HEK293 (cell line): ENCODE measurements around the gene ERI3.

Experiments
- BCL11A ChIP-seq: fragments of 450-650 bp; formaldehyde crosslinking; IDR thresholded peaks from 2 replicates; pipeline ENCODE4 v1.5.1; 2016; ENCODE audit warnings: low read depth, missing biosample characterization, missing genetic modification characterization
- CTCF ChIP-seq: fragments of 450-650 bp; formaldehyde crosslinking; IDR thresholded peaks from 2 replicates; pipeline ENCODE4 v1.5.1; 2016; ENCODE audit warnings: missing biosample characterization, missing genetic modification characterization
- PRDM4 ChIP-seq: fragments of 450-650 bp; formaldehyde crosslinking; IDR thresholded peaks from 2 replicates; pipeline ENCODE4 v1.5.1; 2017; ENCODE audit warnings: missing biosample characterization, missing genetic modification characterization
- ZBTB11 ChIP-seq: fragments of 450-650 bp; formaldehyde crosslinking; conservative IDR thresholded peaks from 2 replicates; pipeline ENCODE4 v1.5.1; 2016; ENCODE audit warnings: low read depth, missing biosample characterization, missing genetic modification characterization
- ZNF19 ChIP-seq: fragments of 450-650 bp; formaldehyde crosslinking; IDR thresholded peaks from 2 replicates; pipeline ENCODE4; 2016; ENCODE audit warnings: missing biosample characterization, missing genetic modification characterization, low read depth
- ZNF274 ChIP-seq, 2 experiments: fragments of 200-500 bp in 1 of 2; fragments of 450-650 bp in 1 of 2; sonication (Bioruptor generic) in 1 of 2; formaldehyde crosslinking in 1 of 2; IDR thresholded peaks; 2 replicates each; pipeline versions ENCODE4 v1.5.1 to v1.6.1; 2014 to 2016; ENCODE audit warnings: borderline replicate concordance in 1 of 2, inconsistent platforms in 1 of 2, low read length in 1 of 2, missing biosample characterization in 1 of 2, missing genetic modification characterization in 1 of 2
- ZNF423 ChIP-seq: fragments of 450-650 bp; formaldehyde crosslinking; IDR thresholded peaks from 2 replicates; pipeline ENCODE4 v1.5.1; 2016; ENCODE audit warnings: missing biosample characterization, missing genetic modification characterization
- ZNF514 ChIP-seq: fragments of 450-650 bp; formaldehyde crosslinking; IDR thresholded peaks from 2 replicates; pipeline ENCODE4 v1.5.1; 2016; ENCODE audit warnings: missing biosample characterization, missing genetic modification characterization
- ZNF571 ChIP-seq: fragments of 450-650 bp; formaldehyde crosslinking; IDR thresholded peaks from 2 replicates; pipeline ENCODE4 v1.5.0; 2017; ENCODE audit warnings: missing biosample characterization, missing genetic modification characterization
- ZNF664 ChIP-seq: fragments of 450-650 bp; formaldehyde crosslinking; IDR thresholded peaks from 2 replicates; pipeline ENCODE4 v1.5.1; 2016; ENCODE audit warnings: missing biosample characterization, missing genetic modification characterization
- TF ChIP-seq, protein P1 (sequence below): fragments of 450-650 bp; formaldehyde crosslinking; optimal IDR thresholded peaks from 2 replicates; pipeline ENCODE3; 2016; ENCODE audit warnings: missing biosample characterization, mild to moderate bottlenecking, missing genetic modification characterization

GRCh38 chr1:44327679-44328491, 27.2 kb downstream of the ERI3 start:
- TF ChIP-seq CTCF (no peak), ZNF423 (peak; percentile 54; the same call in 1 of the 2 replicates), PRDM4 (tag by site-specific recombination) (peak; percentile 57; the same call in 1 of the 2 replicates), ZNF274 (IDR thresholded peaks at IDR 0.05; ENCODE audit: low read length) (no peak), ZNF274 (tag by site-specific recombination; IDR thresholded peaks at IDR 0.05; ENCODE audit: borderline replicate concordance) (no peak), ZNF19 (tag by site-specific recombination) (no peak), BCL11A (tag by site-specific recombination) (no peak), ZNF571 (tag by site-specific recombination) (no peak), ZBTB11 (tag by site-specific recombination) (no peak), ZNF664 (tag by site-specific recombination) (no peak), ZNF514 (tag by site-specific recombination) (no peak)
- TF ChIP-seq, protein P1, sequence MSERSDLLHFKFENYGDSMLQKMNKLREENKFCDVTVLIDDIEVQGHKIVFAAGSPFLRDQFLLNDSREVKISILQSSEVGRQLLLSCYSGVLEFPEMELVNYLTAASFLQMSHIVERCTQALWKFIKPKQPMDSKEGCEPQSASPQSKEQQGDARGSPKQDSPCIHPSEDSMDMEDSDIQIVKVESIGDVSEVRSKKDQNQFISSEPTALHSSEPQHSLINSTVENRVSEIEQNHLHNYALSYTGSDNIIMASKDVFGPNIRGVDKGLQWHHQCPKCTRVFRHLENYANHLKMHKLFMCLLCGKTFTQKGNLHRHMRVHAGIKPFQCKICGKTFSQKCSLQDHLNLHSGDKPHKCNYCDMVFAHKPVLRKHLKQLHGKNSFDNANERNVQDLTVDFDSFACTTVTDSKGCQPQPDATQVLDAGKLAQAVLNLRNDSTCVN (tag by site-specific recombination) = peak; percentile 9
